ENCODE results near the gene TANGO2.

Gene TANGO2

DNA sequence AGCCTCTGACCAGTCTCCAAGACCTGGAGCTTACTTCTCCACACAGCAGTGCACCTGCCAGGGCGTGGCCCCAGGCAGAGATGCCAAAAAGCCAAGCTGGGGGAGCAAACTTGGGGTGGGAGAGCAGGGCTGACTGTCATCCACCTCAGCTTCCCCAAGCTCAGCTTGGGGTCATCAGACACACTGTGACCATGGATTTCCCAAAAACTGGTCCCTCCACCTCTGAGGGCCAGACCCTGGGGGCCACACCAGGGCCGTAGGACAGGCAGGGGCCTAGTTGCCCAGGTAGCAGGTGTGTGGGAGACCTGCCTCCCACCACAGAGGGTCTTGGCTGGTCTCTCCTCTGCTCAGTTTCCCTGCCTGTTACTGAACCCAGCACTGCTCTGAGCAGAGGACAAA is 34.9 kb upstream of the TANGO2 start:
- TF ChIP-seq ZFX (IDR thresholded peaks at IDR 0.05), result no peak
- TF ChIP-seq, protein P1, sequence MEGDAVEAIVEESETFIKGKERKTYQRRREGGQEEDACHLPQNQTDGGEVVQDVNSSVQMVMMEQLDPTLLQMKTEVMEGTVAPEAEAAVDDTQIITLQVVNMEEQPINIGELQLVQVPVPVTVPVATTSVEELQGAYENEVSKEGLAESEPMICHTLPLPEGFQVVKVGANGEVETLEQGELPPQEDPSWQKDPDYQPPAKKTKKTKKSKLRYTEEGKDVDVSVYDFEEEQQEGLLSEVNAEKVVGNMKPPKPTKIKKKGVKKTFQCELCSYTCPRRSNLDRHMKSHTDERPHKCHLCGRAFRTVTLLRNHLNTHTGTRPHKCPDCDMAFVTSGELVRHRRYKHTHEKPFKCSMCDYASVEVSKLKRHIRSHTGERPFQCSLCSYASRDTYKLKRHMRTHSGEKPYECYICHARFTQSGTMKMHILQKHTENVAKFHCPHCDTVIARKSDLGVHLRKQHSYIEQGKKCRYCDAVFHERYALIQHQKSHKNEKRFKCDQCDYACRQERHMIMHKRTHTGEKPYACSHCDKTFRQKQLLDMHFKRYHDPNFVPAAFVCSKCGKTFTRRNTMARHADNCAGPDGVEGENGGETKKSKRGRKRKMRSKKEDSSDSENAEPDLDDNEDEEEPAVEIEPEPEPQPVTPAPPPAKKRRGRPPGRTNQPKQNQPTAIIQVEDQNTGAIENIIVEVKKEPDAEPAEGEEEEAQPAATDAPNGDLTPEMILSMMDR (conservative IDR thresholded peaks at IDR 0.05), result no peak
- H3K27ac ChIP-seq, result peak overlapping the region; percentile 82

DNA sequence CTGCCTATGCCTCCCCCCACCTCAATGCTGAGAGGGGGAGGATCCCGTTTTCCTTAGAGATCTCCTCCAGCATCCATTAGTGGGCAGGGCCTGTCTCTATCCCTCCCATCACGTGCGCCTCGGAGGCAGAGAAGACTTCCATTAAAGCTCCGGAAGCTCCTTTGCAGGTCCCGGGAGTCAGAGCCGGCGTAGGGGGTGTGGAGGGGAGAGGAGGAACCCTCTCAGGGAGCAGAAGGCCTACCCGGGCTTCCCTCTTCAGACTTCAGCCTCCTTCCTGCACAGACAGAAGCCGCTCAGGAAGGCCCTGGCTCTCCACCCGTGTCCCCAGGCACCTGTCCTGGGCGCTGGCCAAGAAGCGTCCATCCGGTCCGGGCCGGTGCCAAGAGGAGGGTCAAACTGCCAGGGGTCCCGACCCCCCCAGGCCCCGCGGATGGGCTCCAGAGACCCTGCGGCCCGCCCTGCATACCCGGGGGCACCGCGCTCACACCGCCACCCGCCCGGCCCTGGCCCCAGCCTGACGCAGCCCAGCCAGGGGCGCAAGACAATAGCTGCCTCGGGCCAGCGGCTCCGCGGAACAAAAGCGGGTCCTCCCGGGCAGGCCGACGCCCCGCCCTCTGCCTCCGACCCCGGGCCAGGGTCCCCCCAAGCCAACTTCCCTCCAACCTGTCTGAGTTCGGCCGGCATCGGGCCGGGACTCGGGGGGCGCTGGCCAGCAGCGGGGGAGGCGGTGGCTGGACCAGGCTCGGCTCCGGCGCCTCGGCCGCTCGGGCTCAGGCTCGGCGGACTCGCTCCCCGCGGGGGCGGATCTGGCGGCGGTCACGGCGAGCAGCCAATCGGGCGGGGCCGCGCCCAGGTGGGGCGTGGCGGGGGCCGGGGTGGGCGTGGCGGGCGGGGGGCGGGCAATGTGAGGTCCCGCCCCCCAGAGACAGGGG is 34.2 kb upstream of the TANGO2 start:
- peak overlapping the region; percentile 82 for H3K27ac ChIP-seq
- TF ChIP-seq, protein P1 (conservative IDR thresholded peaks at IDR 0.05), result no peak
- 0 out of 2 replicates have a peak, but pooled peaks have one; percentile 33 for TF ChIP-seq ZFX (IDR thresholded peaks at IDR 0.05)

DNA sequence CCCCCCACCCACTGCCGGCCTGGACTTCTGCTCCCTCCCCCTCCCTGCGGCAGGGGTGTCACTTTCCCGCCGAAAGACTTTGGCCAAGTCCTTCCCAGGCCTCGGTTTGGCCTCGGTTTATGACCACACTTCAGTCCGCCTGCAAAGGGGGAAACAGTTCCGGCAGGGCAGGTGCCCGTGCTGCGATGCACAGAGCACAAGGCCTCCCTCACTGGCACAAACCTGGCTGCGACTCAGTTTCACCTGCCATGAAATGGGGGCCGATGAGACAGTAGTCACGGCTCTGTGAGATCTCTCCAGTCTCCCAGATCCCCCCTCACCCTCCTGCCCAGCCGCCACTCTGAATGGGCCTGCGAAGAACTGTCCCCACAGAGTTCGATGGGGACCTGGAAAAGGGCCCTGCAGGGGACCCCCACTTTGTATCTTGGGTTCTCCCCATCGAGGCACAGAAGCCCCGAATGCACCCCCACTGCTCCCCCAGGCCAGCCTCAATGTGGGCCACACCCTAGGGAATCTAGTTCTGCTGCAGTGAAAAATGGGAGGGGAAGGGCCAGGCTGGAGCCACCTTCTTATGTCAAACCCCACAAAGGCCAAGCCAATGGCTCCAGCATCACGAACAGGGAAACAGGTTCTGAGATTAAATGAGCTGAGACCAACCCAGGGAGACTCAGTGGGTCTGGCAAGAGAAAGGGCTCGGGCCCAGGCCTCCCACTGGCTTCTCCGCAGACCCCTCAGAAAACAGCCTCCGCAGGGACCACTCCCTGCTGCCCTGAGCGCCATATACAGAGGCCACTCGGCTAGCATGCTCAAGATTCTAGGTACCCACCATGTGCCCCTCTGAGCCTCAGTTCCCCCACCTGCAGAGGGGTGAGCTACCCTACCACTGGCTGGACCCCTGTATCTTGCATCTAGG is 33.3 kb upstream of the TANGO2 start:
- TF ChIP-seq, protein P1 (conservative IDR thresholded peaks at IDR 0.05), result no peak
- TF ChIP-seq ZFX (IDR thresholded peaks at IDR 0.05), result no peak
- H3K27ac ChIP-seq, result no peak overlapping the region

DNA sequence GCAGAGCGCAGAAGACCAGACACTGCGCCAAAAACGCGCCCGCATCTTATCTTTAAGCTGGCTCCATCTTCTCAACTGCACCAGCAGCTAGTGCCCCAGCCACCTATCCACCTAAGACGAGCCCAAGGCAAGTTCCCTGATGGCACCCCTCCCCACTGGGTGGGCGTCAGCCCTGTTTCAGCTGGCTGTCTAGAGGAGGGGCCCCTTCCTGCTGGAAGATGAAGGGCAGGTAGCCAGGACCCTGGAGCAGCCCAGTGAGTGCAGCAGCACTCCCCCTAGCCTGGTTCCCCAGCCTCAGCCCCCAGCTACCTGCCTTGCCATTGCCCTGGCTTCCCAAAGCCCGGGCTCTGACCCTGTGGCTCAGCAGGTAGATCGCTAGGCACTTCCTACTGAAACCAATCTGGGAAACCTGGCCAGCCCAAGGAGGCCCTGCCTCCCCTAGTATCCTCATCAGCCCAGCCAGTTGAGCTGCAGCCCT is 32.5 kb upstream of the TANGO2 start:
- no peak overlapping the region for H3K27ac ChIP-seq
- TF ChIP-seq, protein P1 (conservative IDR thresholded peaks at IDR 0.05), result no peak
- no peak for TF ChIP-seq ZFX (IDR thresholded peaks at IDR 0.05)

DNA sequence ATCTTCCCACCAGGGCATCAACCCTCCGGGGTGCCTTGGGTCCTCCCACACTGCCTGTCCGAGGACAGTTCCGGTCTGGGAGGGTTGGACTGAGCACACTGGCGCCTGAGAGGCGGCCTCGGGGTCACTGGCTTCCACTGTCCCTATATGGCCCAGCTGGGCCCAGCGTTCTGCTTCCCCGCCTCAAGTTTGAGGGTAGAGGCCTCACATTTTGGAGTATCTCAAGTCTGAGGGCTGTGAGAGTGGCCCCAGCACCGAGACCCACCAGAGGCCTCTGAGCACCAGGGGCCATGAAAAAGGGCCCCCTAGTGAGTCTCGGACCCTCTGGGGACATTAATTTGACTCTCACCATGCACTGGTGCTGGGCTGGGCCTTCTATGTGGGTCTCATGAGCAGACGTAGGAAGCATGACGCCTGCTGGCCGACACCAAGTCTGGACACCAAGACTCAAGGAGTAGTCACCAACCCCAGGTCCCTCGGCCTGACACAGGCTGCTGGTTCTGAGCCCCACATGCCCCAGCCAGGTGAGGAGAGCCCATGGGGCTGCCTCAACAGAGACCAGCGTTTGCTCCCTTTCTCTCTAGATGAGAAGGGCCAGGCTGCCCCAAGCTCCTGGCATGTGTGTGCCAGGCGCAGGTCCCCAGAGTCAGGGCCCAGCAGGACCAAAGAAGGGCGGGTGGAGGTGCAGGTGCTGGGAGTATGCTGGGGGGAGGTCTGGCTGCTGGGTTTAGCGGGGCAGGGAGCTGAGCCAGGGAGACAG is 31.8 kb upstream of the TANGO2 start:
- H3K27ac ChIP-seq, result no peak overlapping the region
- TF ChIP-seq ZFX (IDR thresholded peaks at IDR 0.05), result no peak
- TF ChIP-seq, protein P1 (conservative IDR thresholded peaks at IDR 0.05), result no peak

DNA sequence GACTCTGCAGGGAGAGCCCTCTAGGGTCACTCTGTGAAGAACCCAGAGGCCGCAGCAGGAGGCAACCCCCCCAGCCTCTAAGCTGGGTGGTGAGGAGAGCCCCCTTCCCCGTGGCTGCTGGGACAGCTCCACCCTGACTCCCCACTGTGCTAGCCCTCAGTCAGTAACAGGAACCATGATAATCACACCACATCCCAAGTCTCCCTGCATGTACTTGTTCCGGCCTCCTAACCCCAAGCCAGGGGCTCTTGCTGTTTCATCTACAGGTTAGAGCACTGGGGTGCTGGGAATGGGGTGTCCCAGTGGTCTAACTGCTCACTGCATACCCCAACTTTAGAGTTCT is 31.2 kb upstream of the TANGO2 start:
- H3K27ac ChIP-seq, result no peak overlapping the region
- TF ChIP-seq ZFX (IDR thresholded peaks at IDR 0.05), result no peak

DNA sequence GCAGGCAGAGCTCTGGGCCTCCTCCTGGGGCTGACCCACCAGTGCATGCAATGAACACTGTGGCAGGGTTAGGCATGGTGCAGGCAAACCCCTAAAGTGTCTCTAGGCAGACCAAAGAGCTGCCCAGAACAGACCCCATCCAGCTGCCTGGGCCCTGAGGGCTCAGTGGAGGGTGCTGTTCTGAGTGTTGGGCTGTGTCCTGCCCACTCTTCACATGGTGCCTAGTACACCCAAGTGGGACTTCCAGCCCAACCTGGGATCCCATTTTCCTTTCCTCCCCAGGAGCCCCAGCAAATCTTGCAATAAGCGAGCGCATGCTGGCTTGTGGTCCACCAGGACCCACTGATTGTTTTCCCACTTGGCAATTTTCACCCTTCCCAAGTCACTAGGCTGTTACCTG is 30.7 kb upstream of the TANGO2 start:
- H3K27ac ChIP-seq, result no peak overlapping the region
- TF ChIP-seq, protein P1 (conservative IDR thresholded peaks at IDR 0.05), result no peak
- no peak for TF ChIP-seq ZFX (IDR thresholded peaks at IDR 0.05)

Measured in C4-2B (cell line).